Measurements from ENCODE around the gene CDCP1. TPM values are rescaled to one million over a fixed set of nuclear protein-coding genes. Genes with fewer than 3 reads are reported as not detected.

CDCP1 gene
- total RNA-seq, 3 donors from 2014 or later (not counting 1 experiment from before 2014, with no cell fraction given): 0.38 to 0.61 (median 0.48) TPM

DNA sequence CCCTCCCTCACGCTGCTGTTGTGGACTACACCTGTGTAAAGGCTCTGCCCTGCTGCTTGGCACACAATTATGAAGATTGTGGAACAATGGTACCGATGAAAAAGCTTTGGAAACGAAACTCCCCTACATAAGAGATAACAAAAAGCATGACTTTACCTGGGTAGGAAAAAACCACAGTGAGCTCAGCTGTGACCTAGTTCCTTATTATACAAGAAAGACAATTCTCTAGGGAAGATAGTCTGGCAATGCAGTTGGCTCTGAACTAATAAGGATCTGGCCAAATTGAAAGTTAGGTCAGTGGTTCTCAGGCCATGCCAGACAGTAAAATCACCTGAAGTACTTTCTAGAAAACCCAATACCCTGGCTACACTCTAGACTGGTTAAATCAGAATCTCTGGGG is 104.0 kb downstream of the CDCP1 start:
- Mint-ChIP-seq H3K4me1 (peaks cover 12 to 20% of the 10 kb centered on the region in 2 donors), H3K9me3 (no peaks in the 10 kb centered on the region), H3K27me3 (ENCODE audit: low read depth in 2 of 2) (peaks cover 3 to 19% of the 10 kb centered on the region in 2 donors), H3K27ac (no peak overlapping the region), H3K4me3 (no peak overlapping the region), H3K36me3 (no peaks in the 10 kb centered on the region)
- DNase-seq (no peak), ATAC-seq (no peak)
- WGBS (ENCODE audit: insufficient coverage): 85% methylated on average over 2 of the region's 3 CpGs
- H3K4me3 ChIP-seq (ENCODE audit: low read length): no peak overlapping the region
- H3K27ac ChIP-seq (ENCODE audit: low read length): no peak overlapping the region
- H3K27me3 ChIP-seq (ENCODE audit: control insufficient read depth, insufficient read depth, low read length): no peaks in the 10 kb centered on the region
- no peaks in the 10 kb centered on the region for H3K9me3 ChIP-seq (ENCODE audit: control insufficient read depth, insufficient read depth, low read length)
- intact Hi-C loops (cut with micrococcal nuclease): loop anchor here (5.0 kb wide), 1 partner anchor 70 kb away; no protein-coding TSS in a partner anchor
- peaks cover 17% of the 10 kb centered on the region for H3K4me1 ChIP-seq (ENCODE audit: control insufficient read depth, insufficient read depth, low read length)
- TF ChIP-seq, protein P1, sequence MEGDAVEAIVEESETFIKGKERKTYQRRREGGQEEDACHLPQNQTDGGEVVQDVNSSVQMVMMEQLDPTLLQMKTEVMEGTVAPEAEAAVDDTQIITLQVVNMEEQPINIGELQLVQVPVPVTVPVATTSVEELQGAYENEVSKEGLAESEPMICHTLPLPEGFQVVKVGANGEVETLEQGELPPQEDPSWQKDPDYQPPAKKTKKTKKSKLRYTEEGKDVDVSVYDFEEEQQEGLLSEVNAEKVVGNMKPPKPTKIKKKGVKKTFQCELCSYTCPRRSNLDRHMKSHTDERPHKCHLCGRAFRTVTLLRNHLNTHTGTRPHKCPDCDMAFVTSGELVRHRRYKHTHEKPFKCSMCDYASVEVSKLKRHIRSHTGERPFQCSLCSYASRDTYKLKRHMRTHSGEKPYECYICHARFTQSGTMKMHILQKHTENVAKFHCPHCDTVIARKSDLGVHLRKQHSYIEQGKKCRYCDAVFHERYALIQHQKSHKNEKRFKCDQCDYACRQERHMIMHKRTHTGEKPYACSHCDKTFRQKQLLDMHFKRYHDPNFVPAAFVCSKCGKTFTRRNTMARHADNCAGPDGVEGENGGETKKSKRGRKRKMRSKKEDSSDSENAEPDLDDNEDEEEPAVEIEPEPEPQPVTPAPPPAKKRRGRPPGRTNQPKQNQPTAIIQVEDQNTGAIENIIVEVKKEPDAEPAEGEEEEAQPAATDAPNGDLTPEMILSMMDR (IDR thresholded peaks at IDR 0.05): no peak
- H3K36me3 ChIP-seq (ENCODE audit: control insufficient read depth, insufficient read depth, low read length): no peaks in the 10 kb centered on the region

DNA sequence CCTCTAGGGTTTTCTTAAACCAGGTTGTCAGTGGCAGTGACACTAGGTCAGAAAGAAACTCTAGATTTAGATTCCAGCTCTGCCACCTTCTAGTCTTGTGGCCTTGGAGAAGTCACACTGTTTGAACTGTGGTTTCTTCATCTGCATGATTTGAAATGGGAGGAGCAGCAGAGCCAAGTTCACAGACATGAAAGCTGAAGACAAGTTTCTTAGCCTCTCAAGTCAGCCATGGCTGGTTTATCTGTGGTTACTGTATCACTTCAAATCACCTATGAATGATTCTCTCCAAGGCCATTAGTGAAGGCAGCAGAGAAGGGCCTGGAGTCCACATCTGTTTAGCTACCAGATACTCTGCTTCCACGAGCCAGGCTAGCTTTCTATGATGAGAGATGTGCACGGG is 104.5 kb downstream of the CDCP1 start:
- Mint-ChIP-seq H3K27me3 (ENCODE audit: low read depth in 2 of 2) (peaks cover 3 to 24% of the 10 kb centered on the region in 2 donors), H3K36me3 (no peaks in the 10 kb centered on the region), H3K4me1 (peaks cover 12 to 25% of the 10 kb centered on the region in 2 donors), H3K4me3 (no peak overlapping the region), H3K27ac (no peak overlapping the region), H3K9me3 (no peaks in the 10 kb centered on the region)
- H3K9me3 ChIP-seq (ENCODE audit: control insufficient read depth, insufficient read depth, low read length): no peaks in the 10 kb centered on the region
- whole genome bisulfite sequencing (ENCODE audit: insufficient coverage): 74% methylated on average over 2 of the region's 2 CpGs
- H3K4me3 ChIP-seq (ENCODE audit: low read length): no peak overlapping the region
- H3K4me1 ChIP-seq (ENCODE audit: control insufficient read depth, insufficient read depth, low read length): peaks cover 18% of the 10 kb centered on the region
- ATAC-seq (peak in 2 of 3 donors; percentile 14 to 34), DNase-seq (no peak)
- intact Hi-C loops (cut with micrococcal nuclease): loop anchor here (2.0 to 5.0 kb wide), 2 partner anchors 71 to 615 kb away; no protein-coding TSS in a partner anchor
- TF ChIP-seq, protein P1 (IDR thresholded peaks at IDR 0.05): no peak
- H3K27ac ChIP-seq (ENCODE audit: low read length): no peak overlapping the region
- peaks cover under 1% of the 10 kb centered on the region for H3K27me3 ChIP-seq (ENCODE audit: control insufficient read depth, insufficient read depth, low read length)
- no peaks in the 10 kb centered on the region for H3K36me3 ChIP-seq (ENCODE audit: control insufficient read depth, insufficient read depth, low read length)

DNA sequence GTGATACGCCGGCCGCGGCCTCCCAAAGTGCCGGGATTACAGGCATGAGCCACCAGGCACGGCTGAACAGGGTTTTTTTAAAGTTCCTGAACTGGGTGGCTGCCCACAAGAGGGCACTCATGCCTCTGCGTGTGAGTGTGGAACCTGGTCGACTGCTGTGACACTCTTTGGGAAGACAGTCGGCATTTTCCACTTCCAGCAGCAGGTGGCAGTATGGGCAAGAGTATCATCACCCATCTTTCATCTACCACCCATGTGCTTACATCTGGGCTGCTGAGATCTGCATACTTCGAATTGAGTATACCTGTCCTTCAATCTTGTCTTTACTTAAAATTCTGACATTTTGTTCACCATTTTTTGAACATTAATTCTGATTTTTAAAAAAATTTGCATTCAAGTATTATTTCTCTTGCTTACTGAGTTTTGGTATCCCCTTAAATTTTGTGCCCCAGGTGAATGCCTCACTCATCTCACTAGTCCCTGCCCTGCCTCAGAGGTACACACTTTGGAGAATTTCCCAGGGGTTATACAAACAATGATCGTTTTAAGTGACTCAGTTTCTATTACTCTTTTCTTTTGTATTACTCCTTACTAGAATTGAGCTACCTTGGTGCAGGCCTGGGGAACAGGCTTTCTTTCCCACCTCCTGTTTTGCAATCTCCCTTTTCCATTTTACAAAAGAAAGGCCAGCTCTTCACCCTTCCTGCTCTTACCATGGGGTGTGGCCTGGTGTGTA is 108.3 kb downstream of the CDCP1 start:
- Mint-ChIP-seq H3K4me3 (peak overlapping the region; percentile 70), H3K9me3 (no peaks in the 10 kb centered on the region), H3K4me1 (peaks cover 44 to 57% of the 10 kb centered on the region in 2 donors), H3K36me3 (no peaks in the 10 kb centered on the region), H3K27ac (no peak overlapping the region), H3K27me3 (ENCODE audit: low read depth in 2 of 2) (peaks cover 3 to 22% of the 10 kb centered on the region in 2 donors)
- TF ChIP-seq, protein P1 (IDR thresholded peaks at IDR 0.05): peak; percentile 90
- Histone ChIP-seq H3K9me3 (ENCODE audit: control insufficient read depth, insufficient read depth, low read length) (no peaks in the 10 kb centered on the region), H3K27ac (ENCODE audit: low read length) (no peak overlapping the region), H3K4me1 (ENCODE audit: control insufficient read depth, insufficient read depth, low read length) (peaks cover 48% of the 10 kb centered on the region), H3K27me3 (ENCODE audit: control insufficient read depth, insufficient read depth, low read length) (peaks cover 10% of the 10 kb centered on the region), H3K4me3 (ENCODE audit: low read length) (no peak overlapping the region), H3K36me3 (ENCODE audit: control insufficient read depth, insufficient read depth, low read length) (no peaks in the 10 kb centered on the region)
- intact Hi-C loops (cut with micrococcal nuclease): loop anchor here (5.0 to 10.0 kb wide), 2 partner anchors 467 to 889 kb away; no protein-coding TSS in a partner anchor
- DNase-seq (peak; percentile 78 to 97), ATAC-seq (peak; percentile 90 to 93 (median 91))
- WGBS (ENCODE audit: insufficient coverage): 3% methylated on average over 11 of the region's 11 CpGs

All from natural killer cell (primary cell).